ENCODE measurements around the gene RPS6KL1.
A peak's percentile ranks its signal among the peaks of the same experiment; 100 is the strongest.

The RPS6KL1 gene

GRCh38 chr14:74882103-74882920, 40.7 kb downstream of the RPS6KL1 start:
- peak; percentile 64 for DNase-seq (ENCODE audit: low spot score)

GRCh38 chr14:74881431-74882102, 41.5 kb downstream of the RPS6KL1 start, which contains the start of gene DLST:
DLST (plus strand) TSS chr14:74881916; CDS start chr14:74881954, 38 bp downstream.
- DNase-seq (ENCODE audit: low spot score), result peak; percentile 94

GRCh38 chr14:74879427-74880182, 43.5 kb downstream of the RPS6KL1 start:
- DNase-seq (ENCODE audit: low spot score), result no peak

- peak; percentile 52 for DNase-seq (ENCODE audit: low spot score)
These were observed 46.8 kb downstream of the RPS6KL1 start, which contains the start of gene PROX2 for GRCh38 chr14:74875941-74876913. PROX2 (minus strand) TSS chr14:74876145; CDS start chr14:74863834, 12,311 bp downstream.

- DNase-seq (ENCODE audit: low spot score), result no peak
These were observed 47.9 kb downstream of the RPS6KL1 start for GRCh38 chr14:74875204-74875603.

GRCh38 chr14:74871819-74872218, 51.2 kb downstream of the RPS6KL1 start:
- DNase-seq (ENCODE audit: low spot score), result no peak

GRCh38 chr14:74868739-74869138, 54.3 kb downstream of the RPS6KL1 start:
- DNase-seq (ENCODE audit: low spot score), result no peak

GRCh38 chr14:74867673-74868072, 55.4 kb downstream of the RPS6KL1 start:
- DNase-seq (ENCODE audit: low spot score), result no peak

GRCh38 chr14:74866708-74867389, 56.2 kb downstream of the RPS6KL1 start:
- DNase-seq (ENCODE audit: low spot score), result no peak

GRCh38 chr14:74865156-74865555, 57.9 kb downstream of the RPS6KL1 start:
- DNase-seq (ENCODE audit: low spot score), result no peak

GRCh38 chr14:74864198-74864597, 58.9 kb downstream of the RPS6KL1 start:
- DNase-seq (ENCODE audit: low spot score), result no peak

GRCh38 chr14:74863274-74863673, 59.8 kb downstream of the RPS6KL1 start:
- DNase-seq (ENCODE audit: low spot score), result no peak

GRCh38 chr14:74861734-74862090, 61.3 kb downstream of the RPS6KL1 start:
- DNase-seq (ENCODE audit: low spot score), result no peak

- DNase-seq (ENCODE audit: low spot score), result peak; percentile 80
These were observed 61.9 kb downstream of the RPS6KL1 start for GRCh38 chr14:74860899-74861733.

GRCh38 chr14:74859757-74860552, 63.1 kb downstream of the RPS6KL1 start:
- DNase-seq (ENCODE audit: low spot score), result no peak

GRCh38 chr14:74858022-74858421, 65.0 kb downstream of the RPS6KL1 start:
- DNase-seq (ENCODE audit: low spot score), result no peak

- no peak for DNase-seq (ENCODE audit: low spot score)
These were observed 66.7 kb downstream of the RPS6KL1 start for GRCh38 chr14:74856366-74856765.

- no peak for DNase-seq (ENCODE audit: low spot score)
These were observed 67.1 kb downstream of the RPS6KL1 start for GRCh38 chr14:74855945-74856344.

GRCh38 chr14:74855021-74855420, 68.0 kb downstream of the RPS6KL1 start:
- no peak for DNase-seq (ENCODE audit: low spot score)
